PC-9 (cell line): ENCODE data around the gene PIGO. TPM values are rescaled to one million over a fixed set of nuclear protein-coding genes. Genes with fewer than 3 reads are reported as not detected.

ENCODE experiments used
- BruUV-seq: library from RNA; stranded (reverse); fragments of 400-500 nt; replicated peaks from 2 replicates; lab custom pipeline; 2021; lab: Mats Ljungman, UMichigan
- CTCF ChIA-PET: fragments of 300-600 bp; sonication (Branson Sonifier 250); formaldehyde crosslinking; loops from one replicate; lab custom pipeline; 2022; ENCODE audit warnings: antibody characterized with exemption; lab: Charles Lee
- POLR2A ChIA-PET: fragments of 300-600 bp; sonication (Branson Sonifier 250); formaldehyde crosslinking; loops from one replicate; lab custom pipeline; 2022; ENCODE audit warnings: antibody characterized with exemption; ENCODE audit not compliant: unreplicated experiment; lab: Charles Lee
- DNase-seq, 2 experiments: peaks; one replicate each; pipeline versions ENCODE4 v3.0.0 to v3.0.0-alpha.2; 2015 to 2022; ENCODE audit warnings: mixed read lengths in 1 of 2
- H2AFZ ChIP-seq: fragments of 200-600 bp; sonication (generic); 2 replicates; pipeline ENCODE4 v1.8.1; 2017; ENCODE audit warnings: antibody characterized with exemption
- H3F3A ChIP-seq: fragments of 200-600 bp; sonication (generic); 2 replicates; pipeline ENCODE4 v1.8.1; 2017; ENCODE audit warnings: antibody characterized with exemption, mild to moderate bottlenecking, low read depth; ENCODE audit not compliant: insufficient read depth
- H3K27ac ChIP-seq: fragments of 200-600 bp; sonication (generic); 2 replicates; pipeline ENCODE4 v1.6.1; 2016; ENCODE audit warnings: mixed run types
- H3K27me3 ChIP-seq: fragments of 200-600 bp; sonication (generic); 2 replicates; pipeline ENCODE4 v1.6.1; 2016; ENCODE audit warnings: low read depth, mixed run types; ENCODE audit not compliant: insufficient read depth
- H3K36me3 ChIP-seq: fragments of 200-600 bp; sonication (generic); 2 replicates; pipeline ENCODE4 v1.6.1; 2016; ENCODE audit warnings: low read depth, mixed run types
- H3K4me1 ChIP-seq: fragments of 200-600 bp; sonication (generic); replicated peaks from 2 replicates; pipeline ENCODE4 v1.6.1; 2016; ENCODE audit warnings: mixed run types; ENCODE audit not compliant: insufficient read depth
- H3K4me2 ChIP-seq: fragments of 200-600 bp; sonication (generic); 2 replicates; pipeline ENCODE4 v1.6.1; 2017; ENCODE audit warnings: mixed run types
- H3K4me3 ChIP-seq: fragments of 200-600 bp; sonication (generic); 2 replicates; pipeline ENCODE4 v1.6.1; 2016; ENCODE audit warnings: mixed run types
- H3K79me2 ChIP-seq: fragments of 200-600 bp; sonication (generic); 2 replicates; pipeline ENCODE4 v1.6.1; 2017; ENCODE audit warnings: low read depth, mixed run types
- H3K9me2 ChIP-seq: fragments of 200-600 bp; sonication (generic); 2 replicates; pipeline ENCODE4 v1.8.1; 2017; ENCODE audit warnings: mild to moderate bottlenecking; ENCODE audit not compliant: insufficient read depth
- H3K9me3 ChIP-seq: fragments of 200-600 bp; sonication (generic); 2 replicates; pipeline ENCODE4 v1.8.1; 2016; ENCODE audit warnings: low read depth; ENCODE audit not compliant: insufficient read depth
- H4K20me1 ChIP-seq: fragments of 200-600 bp; sonication (generic); 2 replicates; pipeline ENCODE4 v1.8.1; 2017; ENCODE audit not compliant: insufficient read depth
- EZH2 ChIP-seq: fragments of 200-600 bp; sonication (generic); IDR thresholded peaks from 2 replicates; pipeline ENCODE4 v1.8.0; 2017; ENCODE audit warnings: antibody characterized with exemption, low read depth
- intact Hi-C: fragments of 100-400 bp; cut with micrococcal nuclease; formaldehyde crosslinking; loops from one replicate; pipeline ENCODE4 v1.10.0; 2022; ENCODE audit not compliant: unreplicated experiment
- total RNA-seq: library from RNA; stranded (reverse); gene quantifications from 2 replicates; pipeline ENCODE4 v1.2.3, GENCODE V29; 2021
- TF ChIP-seq, protein P1 (sequence below): fragments of 200-600 bp; sonication (generic); conservative IDR thresholded peaks from 2 replicates; pipeline ENCODE4 v1.6.1; 2017; ENCODE audit warnings: mixed run types, antibody characterized with exemption, mild to moderate bottlenecking, moderate library complexity

The PIGO gene
- total RNA-seq, 1 experiment from 2014 or later: 20.3 TPM

DNA sequence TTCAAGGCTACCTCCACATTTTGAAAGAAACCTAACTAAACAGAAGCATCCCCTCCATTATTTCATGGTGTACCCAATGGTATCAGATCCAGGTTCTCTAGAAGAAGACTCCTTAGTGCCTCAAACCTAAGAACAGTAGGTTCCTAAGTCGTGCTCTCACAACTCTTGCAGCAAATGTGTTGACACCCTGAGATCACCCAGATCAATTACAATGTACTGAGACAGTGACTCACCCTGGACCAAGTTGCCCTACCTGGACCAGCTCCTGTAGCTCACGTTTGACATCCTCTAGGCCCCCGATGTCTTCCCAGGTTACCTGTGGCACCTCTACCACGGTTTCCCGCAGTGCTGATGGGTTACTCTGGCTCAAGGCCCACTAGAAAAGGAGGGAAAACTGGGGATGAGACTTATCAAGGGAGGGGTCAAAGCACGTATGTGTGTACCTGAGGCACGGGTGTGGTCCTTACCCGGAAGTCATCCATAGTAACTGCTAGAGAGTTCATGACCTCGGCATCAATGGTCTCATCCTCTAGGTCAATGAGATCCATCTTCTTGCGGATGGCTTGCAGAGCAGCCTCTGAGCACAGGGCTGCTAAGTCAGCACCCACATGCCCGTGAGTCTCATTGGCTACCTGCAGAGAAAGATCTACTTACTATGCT is 35.7 kb downstream of the PIGO start:
- ChIA-PET POLR2A (no interaction called here), CTCF (no interaction called here)
- H2AFZ ChIP-seq: no peak overlapping the region
- no peak for DNase-seq
- H3K36me3 ChIP-seq: peaks cover 36% of the 10 kb centered on the region
- no peak overlapping the region for H3K4me3 ChIP-seq
- peaks cover 15% of the 10 kb centered on the region; the same call in 1 of the 2 replicates for H3F3A ChIP-seq
- no peak overlapping the region for H3K4me2 ChIP-seq
- H3K27ac ChIP-seq: no peak overlapping the region
- TF ChIP-seq, protein P1, sequence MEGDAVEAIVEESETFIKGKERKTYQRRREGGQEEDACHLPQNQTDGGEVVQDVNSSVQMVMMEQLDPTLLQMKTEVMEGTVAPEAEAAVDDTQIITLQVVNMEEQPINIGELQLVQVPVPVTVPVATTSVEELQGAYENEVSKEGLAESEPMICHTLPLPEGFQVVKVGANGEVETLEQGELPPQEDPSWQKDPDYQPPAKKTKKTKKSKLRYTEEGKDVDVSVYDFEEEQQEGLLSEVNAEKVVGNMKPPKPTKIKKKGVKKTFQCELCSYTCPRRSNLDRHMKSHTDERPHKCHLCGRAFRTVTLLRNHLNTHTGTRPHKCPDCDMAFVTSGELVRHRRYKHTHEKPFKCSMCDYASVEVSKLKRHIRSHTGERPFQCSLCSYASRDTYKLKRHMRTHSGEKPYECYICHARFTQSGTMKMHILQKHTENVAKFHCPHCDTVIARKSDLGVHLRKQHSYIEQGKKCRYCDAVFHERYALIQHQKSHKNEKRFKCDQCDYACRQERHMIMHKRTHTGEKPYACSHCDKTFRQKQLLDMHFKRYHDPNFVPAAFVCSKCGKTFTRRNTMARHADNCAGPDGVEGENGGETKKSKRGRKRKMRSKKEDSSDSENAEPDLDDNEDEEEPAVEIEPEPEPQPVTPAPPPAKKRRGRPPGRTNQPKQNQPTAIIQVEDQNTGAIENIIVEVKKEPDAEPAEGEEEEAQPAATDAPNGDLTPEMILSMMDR: no peak
- H3K9me3 ChIP-seq: no peaks in the 10 kb centered on the region
- no peaks in the 10 kb centered on the region for H3K9me2 ChIP-seq
- peaks cover 14% of the 10 kb centered on the region for H4K20me1 ChIP-seq
- peaks cover 4% of the 10 kb centered on the region; the same call in 1 of the 2 replicates for H3K79me2 ChIP-seq
- H3K27me3 ChIP-seq: no peaks in the 10 kb centered on the region
- BruUV-seq: no TSS peak
- H3K4me1 ChIP-seq: no peaks in the 10 kb centered on the region
- intact Hi-C loops: no loop called here

DNA sequence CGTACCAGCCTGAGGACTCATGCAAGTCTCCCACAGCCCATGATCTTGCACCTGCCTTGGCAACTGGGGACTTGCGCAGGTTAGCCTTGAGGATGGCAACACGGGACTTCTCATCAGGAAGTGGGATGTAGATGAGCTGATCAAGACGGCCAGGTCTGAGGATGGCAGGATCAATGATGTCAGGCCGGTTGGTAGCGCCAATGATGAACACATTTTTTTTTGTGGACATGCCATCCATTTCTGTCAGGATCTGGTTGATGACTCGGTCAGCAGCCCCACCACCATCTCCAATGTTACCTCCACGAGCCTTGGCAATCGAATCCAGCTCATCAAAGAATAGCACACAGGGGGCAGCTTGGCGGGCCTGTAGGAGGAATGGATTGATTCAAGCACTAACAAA is 37.0 kb downstream of the PIGO start:
- intact Hi-C loops: no loop called here
- peaks cover 9% of the 10 kb centered on the region for H4K20me1 ChIP-seq
- no peaks in the 10 kb centered on the region for H3K9me3 ChIP-seq
- no peak overlapping the region for H3K4me3 ChIP-seq
- TF ChIP-seq, protein P1: no peak
- TF ChIP-seq EZH2: no peak
- CTCF ChIA-PET: no interaction called here
- no peaks in the 10 kb centered on the region for H3K9me2 ChIP-seq
- no TSS peak for BruUV-seq
- POLR2A ChIA-PET: no interaction called here
- no peak overlapping the region for H3K27ac ChIP-seq
- H3F3A ChIP-seq: peaks cover 23% of the 10 kb centered on the region; the same call in 1 of the 2 replicates
- H3K27me3 ChIP-seq: no peaks in the 10 kb centered on the region
- H3K79me2 ChIP-seq: no peaks in the 10 kb centered on the region
- H3K36me3 ChIP-seq: peaks cover 25% of the 10 kb centered on the region
- no peak overlapping the region for H2AFZ ChIP-seq
- no peak for DNase-seq
- H3K4me1 ChIP-seq: no peaks in the 10 kb centered on the region
- no peak overlapping the region for H3K4me2 ChIP-seq

DNA sequence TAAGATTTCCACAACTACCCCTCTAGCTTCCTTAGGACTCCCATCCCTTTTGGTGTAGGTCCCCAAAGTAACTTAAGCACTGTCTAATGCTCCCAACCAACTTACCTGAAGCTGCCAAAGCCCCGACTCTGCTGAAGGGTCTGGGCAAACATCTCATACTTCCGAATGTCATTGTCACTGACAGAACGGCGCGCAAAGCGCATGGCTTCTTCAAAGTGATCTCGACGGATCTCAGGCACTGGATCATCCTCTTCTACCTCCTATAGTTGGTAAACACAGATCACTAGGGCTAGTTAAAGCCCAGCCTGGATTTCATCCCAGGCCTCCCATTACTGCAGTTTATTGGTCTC is 39.1 kb downstream of the PIGO start:
- Histone ChIP-seq H3K9me2 (no peaks in the 10 kb centered on the region), H2AFZ (no peak overlapping the region), H3K4me1 (no peaks in the 10 kb centered on the region), H3K79me2 (no peaks in the 10 kb centered on the region), H3F3A (peaks cover 23% of the 10 kb centered on the region; the same call in 1 of the 2 replicates), H3K9me3 (no peaks in the 10 kb centered on the region), H3K27me3 (no peaks in the 10 kb centered on the region), H3K27ac (no peak overlapping the region), H3K4me2 (no peak overlapping the region), H3K4me3 (no peak overlapping the region), H4K20me1 (peaks cover 9% of the 10 kb centered on the region), H3K36me3 (peaks cover 12% of the 10 kb centered on the region)
- ChIA-PET POLR2A (no interaction called here), CTCF (no interaction called here)
- intact Hi-C loops: no loop called here
- no peak for TF ChIP-seq EZH2
- TF ChIP-seq, protein P1: no peak
- no TSS peak for BruUV-seq
- no peak for DNase-seq
